Hepatocyte (in vitro differentiated cells): Measurements from ENCODE around the gene P2RY8. TPM values are rescaled to one million over a fixed set of nuclear protein-coding genes. Genes with fewer than 3 reads are reported as not detected.
A peak's percentile ranks its signal among the peaks of the same experiment; 100 is the strongest.

ENCODE experiments used
- DNase-seq: peaks from one replicate; pipeline ENCODE4 v3.0.0-alpha.2; 2016; ENCODE audit warnings: low spot score
- H2AFZ ChIP-seq: fragments of 200-600 bp; sonication (generic); 2 replicates; pipeline ENCODE4 v1.6.0; 2016; ENCODE audit warnings: antibody characterized with exemption, mild to moderate bottlenecking
- H3K27ac ChIP-seq: fragments of 200-600 bp; sonication (generic); 2 replicates; pipeline ENCODE4 v1.5.1; 2016; ENCODE audit warnings: mild to moderate bottlenecking
- H3K27me3 ChIP-seq: fragments of 200-600 bp; sonication (generic); 2 replicates; pipeline ENCODE4 v1.6.1; 2016
- H3K36me3 ChIP-seq: fragments of 200-600 bp; sonication (generic); replicated peaks from 2 replicates; pipeline ENCODE4 v1.5.1; 2016; ENCODE audit warnings: low read depth; ENCODE audit not compliant: insufficient read depth
- H3K4me1 ChIP-seq: fragments of 200-600 bp; sonication (generic); 2 replicates; pipeline ENCODE4 v1.5.1; 2016; ENCODE audit warnings: mild to moderate bottlenecking, moderate library complexity; ENCODE audit not compliant: insufficient read depth
- H3K4me2 ChIP-seq: fragments of 200-600 bp; sonication (generic); 2 replicates; pipeline ENCODE4 v1.6.0; 2016
- H3K4me3 ChIP-seq: fragments of 200-600 bp; sonication (generic); 2 replicates; pipeline ENCODE4 v1.5.1; 2016; ENCODE audit warnings: mild to moderate bottlenecking
- H3K79me2 ChIP-seq: fragments of 200-600 bp; sonication (generic); 2 replicates; pipeline ENCODE4 v1.6.0; 2017; ENCODE audit warnings: mild to moderate bottlenecking
- H3K9me2 ChIP-seq: fragments of 200-600 bp; sonication (generic); replicated peaks from 2 replicates; pipeline ENCODE4 v1.6.0; 2017; ENCODE audit warnings: mild to moderate bottlenecking; ENCODE audit not compliant: insufficient read depth
- H3K9me3 ChIP-seq: fragments of 200-600 bp; sonication (generic); 2 replicates; pipeline ENCODE4 v1.5.1; 2016; ENCODE audit warnings: low read depth, mild to moderate bottlenecking
- H4K20me1 ChIP-seq: fragments of 200-600 bp; sonication (generic); 2 replicates; pipeline ENCODE4 v1.6.0; 2016; ENCODE audit warnings: mild to moderate bottlenecking; ENCODE audit not compliant: insufficient read depth, poor library complexity, severe bottlenecking
- EZH2 ChIP-seq: fragments of 200-600 bp; sonication (generic); IDR thresholded peaks from 2 replicates; pipeline ENCODE4 v1.6.1; 2016; ENCODE audit warnings: antibody characterized with exemption, mild to moderate bottlenecking, borderline replicate concordance
- EZH2phosphoT487 ChIP-seq: fragments of 200-600 bp; sonication (generic); IDR thresholded peaks from one replicate; pipeline ENCODE4 v1.6.1; 2018; ENCODE audit warnings: antibody characterized with exemption, mild to moderate bottlenecking, low read depth, moderate library complexity; ENCODE audit not compliant: unreplicated experiment, severe bottlenecking
- WGBS: methylation state at CpG from one replicate; pipeline ENCODE4 v1.1.6; 2016; ENCODE audit warnings: low lambda C conversion rate; ENCODE audit errors: missing lambda C conversion rate; 5-methylcytosine and 5-hydroxymethylcytosine counted together
- polyA plus RNA-seq: library from polyadenylated mRNA; unstranded; fragments of >200 nt; fragmentation: Nextera tagmentation; extraction: Ambion mirVana; gene quantifications from 2 replicates; pipeline ENCODE4 v1.2.1, GENCODE V29; 2016
- total RNA-seq: library from RNA; depleted of rRNA; stranded (reverse); fragments of >200 nt; gene quantifications from 2 replicates; pipeline ENCODE4 v1.2.3, GENCODE V29; 2014
- TF ChIP-seq, protein P1 (sequence below): fragments of 200-600 bp; sonication (generic); IDR thresholded peaks from 2 replicates; pipeline ENCODE4 v1.5.1; 2016; ENCODE audit warnings: antibody characterized with exemption, mild to moderate bottlenecking; ENCODE audit not compliant: poor library complexity

The P2RY8 gene, protein sequence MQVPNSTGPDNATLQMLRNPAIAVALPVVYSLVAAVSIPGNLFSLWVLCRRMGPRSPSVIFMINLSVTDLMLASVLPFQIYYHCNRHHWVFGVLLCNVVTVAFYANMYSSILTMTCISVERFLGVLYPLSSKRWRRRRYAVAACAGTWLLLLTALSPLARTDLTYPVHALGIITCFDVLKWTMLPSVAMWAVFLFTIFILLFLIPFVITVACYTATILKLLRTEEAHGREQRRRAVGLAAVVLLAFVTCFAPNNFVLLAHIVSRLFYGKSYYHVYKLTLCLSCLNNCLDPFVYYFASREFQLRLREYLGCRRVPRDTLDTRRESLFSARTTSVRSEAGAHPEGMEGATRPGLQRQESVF
- total RNA-seq, result 0.07 TPM in 1 of 2 replicates, not detected in the other
- polyA plus RNA-seq, result 0.54 TPM in 1 of 2 replicates, not detected in the other

- Histone ChIP-seq H3K4me1 (no peaks in the 10 kb centered on the region), H3K27ac (no peak within 1 kb of the TSS), H3K4me2 (no peak within 1 kb of the TSS), H3K4me3 (no peak within 1 kb of the TSS), H3K9me2 (no peaks in the 10 kb centered on the region), H3K27me3 (no peaks in the 10 kb centered on the region), H2AFZ (no peak within 1 kb of the TSS), H3K36me3 (no peaks in the 10 kb centered on the region), H3K79me2 (no peaks in the 10 kb centered on the region), H4K20me1 (no peaks in the 10 kb centered on the region), H3K9me3 (no peaks in the 10 kb centered on the region)
- peak; percentile 43 for DNase-seq
- TF ChIP-seq EZH2phosphoT487 (no peak), EZH2 (no peak)
- TF ChIP-seq, protein P1, sequence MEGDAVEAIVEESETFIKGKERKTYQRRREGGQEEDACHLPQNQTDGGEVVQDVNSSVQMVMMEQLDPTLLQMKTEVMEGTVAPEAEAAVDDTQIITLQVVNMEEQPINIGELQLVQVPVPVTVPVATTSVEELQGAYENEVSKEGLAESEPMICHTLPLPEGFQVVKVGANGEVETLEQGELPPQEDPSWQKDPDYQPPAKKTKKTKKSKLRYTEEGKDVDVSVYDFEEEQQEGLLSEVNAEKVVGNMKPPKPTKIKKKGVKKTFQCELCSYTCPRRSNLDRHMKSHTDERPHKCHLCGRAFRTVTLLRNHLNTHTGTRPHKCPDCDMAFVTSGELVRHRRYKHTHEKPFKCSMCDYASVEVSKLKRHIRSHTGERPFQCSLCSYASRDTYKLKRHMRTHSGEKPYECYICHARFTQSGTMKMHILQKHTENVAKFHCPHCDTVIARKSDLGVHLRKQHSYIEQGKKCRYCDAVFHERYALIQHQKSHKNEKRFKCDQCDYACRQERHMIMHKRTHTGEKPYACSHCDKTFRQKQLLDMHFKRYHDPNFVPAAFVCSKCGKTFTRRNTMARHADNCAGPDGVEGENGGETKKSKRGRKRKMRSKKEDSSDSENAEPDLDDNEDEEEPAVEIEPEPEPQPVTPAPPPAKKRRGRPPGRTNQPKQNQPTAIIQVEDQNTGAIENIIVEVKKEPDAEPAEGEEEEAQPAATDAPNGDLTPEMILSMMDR, result no peak
- 81% methylated on average over 27 of the region's 27 CpGs for WGBS
Observed at GRCh38 chrX:1537031-1537715, at the start of gene P2RY8. Gene P2RY8 (minus strand): TSS chrX:1537185. CDS start chrX:1466558, 70,627 bp downstream.

DNA sequence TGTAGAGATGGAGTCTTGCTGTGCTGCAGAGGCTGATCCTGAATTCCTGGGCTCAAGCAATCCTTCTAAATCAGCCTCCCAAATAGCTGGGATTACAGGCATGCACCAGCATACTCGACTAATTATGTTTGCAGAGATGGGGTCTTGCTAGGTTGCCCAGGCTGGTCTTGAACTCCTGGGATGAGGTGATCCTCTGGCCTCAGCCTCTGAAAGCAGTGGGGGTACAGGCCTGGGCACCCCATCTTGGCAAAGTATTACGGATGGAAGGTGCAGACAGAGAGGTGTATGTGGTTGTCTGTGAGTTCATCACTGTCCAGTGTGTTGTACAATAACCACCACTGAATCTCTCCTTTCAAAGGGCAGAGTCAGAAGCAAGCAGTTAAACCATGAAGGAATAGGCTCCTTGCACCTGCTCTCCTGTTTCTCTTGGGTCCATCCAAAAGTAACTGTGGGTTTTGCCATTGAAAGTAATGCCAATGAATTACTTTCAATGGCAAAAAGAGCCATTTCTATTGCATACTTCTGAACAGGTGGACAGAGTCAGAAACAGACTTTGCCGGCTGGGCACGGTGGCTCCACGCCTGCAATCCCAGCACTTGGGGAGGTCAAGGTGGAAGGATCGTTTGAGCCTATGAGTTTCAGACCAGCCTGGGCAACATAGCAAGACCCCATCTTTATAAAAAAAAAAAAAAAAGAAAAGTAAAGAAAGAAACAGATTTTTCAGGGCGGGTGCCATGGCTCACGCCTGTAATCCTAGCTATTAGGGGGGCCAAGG is 47.4 kb upstream of the P2RY8 start:
- no peak for DNase-seq
- no peak overlapping the region for H3K27ac ChIP-seq
- no peak overlapping the region for H2AFZ ChIP-seq
- WGBS, result 91% methylated on average over 8 of the region's 8 CpGs
- no peaks in the 10 kb centered on the region for H3K9me2 ChIP-seq
- H3K4me2 ChIP-seq, result no peak overlapping the region
- no peaks in the 10 kb centered on the region for H3K4me1 ChIP-seq
- no peak for TF ChIP-seq EZH2phosphoT487
- TF ChIP-seq, protein P1, result no peak
- TF ChIP-seq EZH2, result no peak
- H3K27me3 ChIP-seq, result no peaks in the 10 kb centered on the region
- H3K9me3 ChIP-seq, result no peaks in the 10 kb centered on the region
- no peak overlapping the region for H3K4me3 ChIP-seq
- H4K20me1 ChIP-seq, result no peaks in the 10 kb centered on the region
- H3K36me3 ChIP-seq, result no peaks in the 10 kb centered on the region
- H3K79me2 ChIP-seq, result no peaks in the 10 kb centered on the region

- no peaks in the 10 kb centered on the region for H3K79me2 ChIP-seq
- H3K4me3 ChIP-seq, result no peak overlapping the region
- no peak overlapping the region for H2AFZ ChIP-seq
- H3K36me3 ChIP-seq, result no peaks in the 10 kb centered on the region
- DNase-seq, result no peak
- no peaks in the 10 kb centered on the region for H3K27me3 ChIP-seq
- no peaks in the 10 kb centered on the region for H3K9me2 ChIP-seq
- H3K4me1 ChIP-seq, result no peaks in the 10 kb centered on the region
- no peak overlapping the region for H3K27ac ChIP-seq
- WGBS, result 79% methylated on average over 27 of the region's 27 CpGs
- H3K9me3 ChIP-seq, result no peaks in the 10 kb centered on the region
- no peak for TF ChIP-seq EZH2phosphoT487
- TF ChIP-seq, protein P1, result no peak
- H4K20me1 ChIP-seq, result no peaks in the 10 kb centered on the region
- no peak overlapping the region for H3K4me2 ChIP-seq
Observed at GRCh38 chrX:1582686-1583437, 45.9 kb upstream of the P2RY8 start.
